Measurements from ENCODE around the gene PATJ.

Gene PATJ

DNA sequence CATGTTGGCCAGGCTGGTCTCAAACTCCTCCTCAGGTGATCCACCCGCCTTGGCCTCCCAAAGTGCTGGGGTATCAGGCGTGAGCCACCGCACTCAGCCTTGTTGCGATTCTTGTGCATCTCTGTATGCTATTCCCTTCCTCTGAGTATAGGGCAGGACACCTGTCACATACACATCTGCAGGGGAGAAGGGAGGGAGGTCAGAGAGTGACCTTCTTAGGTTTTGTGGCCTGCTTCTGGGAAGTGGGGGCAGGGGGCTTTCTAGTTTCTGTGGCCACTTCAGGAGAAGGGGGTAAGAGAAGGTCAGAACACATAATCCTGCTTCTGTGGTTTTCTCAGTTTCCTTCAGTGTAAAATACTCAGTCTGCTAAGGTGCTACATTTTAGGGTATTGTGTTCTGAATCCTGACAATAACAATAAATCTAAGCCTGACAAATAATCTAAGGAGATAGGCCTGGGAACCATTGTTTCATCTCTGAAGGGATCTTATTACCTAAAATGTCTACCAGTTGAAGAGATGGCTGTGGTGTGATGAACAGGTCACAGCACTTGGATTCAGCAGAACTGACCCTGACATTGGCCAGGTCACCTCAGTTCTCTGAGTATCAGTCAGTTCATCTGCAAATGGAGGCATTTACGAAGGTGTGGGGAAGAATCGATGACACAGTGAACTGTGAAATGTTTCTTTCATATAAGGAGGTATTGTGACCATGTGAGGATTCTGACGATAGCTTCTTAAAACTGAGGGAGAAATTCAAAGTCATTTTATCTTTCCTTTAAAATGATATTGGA is 239.8 kb downstream of the PATJ start:
- DNase-seq (ENCODE audit: low read depth in 2 of 2), result no peak

DNA sequence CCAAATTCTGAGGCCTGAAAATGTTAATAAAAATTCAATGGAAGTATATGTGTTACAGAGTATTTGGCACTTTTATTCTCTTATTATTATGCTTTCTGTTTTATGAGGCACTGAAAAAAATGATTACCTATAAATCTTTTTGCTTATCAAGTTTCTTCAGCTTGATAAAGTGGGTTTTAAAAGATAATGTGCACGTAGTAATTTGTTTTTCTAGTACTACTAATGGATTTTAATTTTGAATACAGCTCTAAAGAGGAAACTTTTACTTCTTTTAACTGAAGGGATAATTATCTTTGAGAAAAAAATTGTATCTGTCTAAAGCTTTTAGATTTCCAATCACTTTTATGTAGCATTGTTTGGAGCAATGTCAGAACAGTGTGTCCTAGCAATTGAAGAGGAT is 241.0 kb downstream of the PATJ start:
- no peak for DNase-seq (ENCODE audit: low read depth in 2 of 2)

DNA sequence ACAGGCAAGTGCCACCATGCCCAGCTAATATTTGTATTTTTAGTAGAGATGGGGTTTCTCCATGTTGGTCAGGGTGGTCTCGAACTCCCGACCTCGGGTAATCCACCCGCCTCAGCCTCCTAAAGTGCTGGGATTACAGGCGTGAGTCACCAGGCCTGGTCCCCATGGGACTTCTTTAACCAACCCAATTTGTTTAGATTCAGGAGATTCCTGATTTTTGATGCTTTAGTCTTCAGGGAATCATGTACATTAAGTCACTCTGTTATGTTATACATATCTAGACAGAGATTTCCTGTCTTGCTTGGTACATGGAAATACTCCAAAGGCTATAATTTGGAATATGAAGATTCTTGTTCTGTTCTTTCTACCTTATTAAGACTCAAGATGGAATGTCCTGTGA is 250.0 kb downstream of the PATJ start:
- no peak for DNase-seq (ENCODE audit: low read depth in 2 of 2)

DNA sequence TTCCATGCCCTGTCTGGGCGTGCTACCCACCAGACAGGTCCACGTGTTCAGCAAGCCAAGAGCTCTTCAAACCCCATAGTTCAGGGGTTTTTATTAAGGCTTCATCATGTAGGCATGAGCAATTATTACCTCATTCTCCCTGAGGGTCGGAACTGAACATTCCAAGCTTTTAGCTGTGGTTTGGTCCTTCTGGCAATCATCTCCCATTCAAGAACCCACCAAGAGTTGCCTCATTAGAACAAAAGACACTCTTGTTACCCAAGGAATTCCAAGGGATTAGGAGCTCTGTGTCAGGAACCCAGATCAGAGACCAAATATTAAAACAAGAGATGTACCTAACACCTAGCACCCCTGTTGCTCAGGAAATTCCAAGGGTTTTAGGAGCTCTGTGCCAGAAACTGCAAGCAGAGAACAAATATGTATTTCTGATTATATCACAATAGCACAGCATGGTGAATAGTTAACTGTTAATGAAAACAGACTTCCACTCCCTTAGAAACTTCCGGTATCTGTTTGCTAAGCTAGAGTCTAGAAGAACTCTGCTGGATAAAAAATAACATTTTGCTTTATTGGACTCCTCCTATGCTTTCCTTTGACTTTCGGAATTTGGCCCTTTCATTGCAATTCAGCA is 251.2 kb downstream of the PATJ start:
- DNase-seq (ENCODE audit: low read depth in 2 of 2), result no peak

DNA sequence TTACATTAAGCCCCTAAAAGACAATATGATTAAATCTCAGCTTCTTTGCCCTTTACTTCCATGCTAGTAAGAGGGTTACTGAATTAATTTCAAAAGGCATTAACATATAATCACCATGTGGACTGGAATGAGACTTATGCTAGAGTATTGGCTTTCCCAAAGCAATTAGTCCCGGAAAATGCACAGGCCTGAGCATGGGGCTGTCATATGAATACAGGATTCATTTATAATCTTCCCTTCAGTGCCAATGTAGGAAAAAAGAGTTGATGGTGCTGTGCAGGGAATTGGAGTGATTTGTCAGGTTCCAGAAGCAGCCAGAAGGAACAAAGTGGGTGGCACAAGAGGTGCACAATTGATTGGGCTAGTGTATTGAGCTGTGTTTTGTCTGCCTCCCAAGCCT is 253.4 kb downstream of the PATJ start:
- no peak for DNase-seq (ENCODE audit: low read depth in 2 of 2)

DNA sequence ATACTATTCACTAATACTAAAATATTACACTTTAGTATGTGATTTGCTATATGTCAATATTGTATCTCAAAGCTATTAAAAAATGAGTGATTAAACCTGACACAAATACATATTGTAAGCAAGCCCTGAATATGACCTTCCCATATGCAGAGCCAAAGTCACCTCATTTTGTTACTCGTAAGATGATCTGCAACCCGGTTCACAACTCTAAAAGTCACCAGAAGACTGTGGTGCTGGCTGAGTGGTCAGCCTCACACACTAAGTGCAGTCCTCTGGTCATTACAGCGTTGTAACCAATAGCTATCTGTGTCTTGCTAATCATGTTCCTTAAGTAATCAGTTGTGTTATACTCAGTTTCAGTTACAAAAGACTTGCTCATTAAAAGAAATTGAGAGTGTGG is 254.8 kb downstream of the PATJ start:
- no peak for DNase-seq (ENCODE audit: low read depth in 2 of 2)

DNA sequence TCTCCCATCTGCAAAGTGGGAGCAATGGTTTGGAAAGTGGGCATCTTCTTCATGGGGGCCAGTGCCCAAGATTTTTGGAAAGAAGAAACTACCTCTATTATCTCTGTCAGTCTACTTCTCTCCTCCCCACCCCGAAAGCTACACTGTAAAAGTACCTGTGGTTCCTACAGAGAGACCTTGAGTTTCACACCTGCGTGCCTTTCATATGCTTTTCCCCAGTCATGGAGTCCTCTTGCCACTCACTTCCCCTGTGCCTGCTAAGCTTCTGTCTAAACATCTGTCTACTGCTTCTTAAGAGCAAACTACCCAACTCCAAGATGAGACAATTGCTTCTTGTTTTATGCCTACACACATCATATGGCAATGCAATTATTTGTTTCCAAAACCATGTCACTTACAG is 261.5 kb downstream of the PATJ start:
- no peak for DNase-seq (ENCODE audit: low read depth in 2 of 2)

DNA sequence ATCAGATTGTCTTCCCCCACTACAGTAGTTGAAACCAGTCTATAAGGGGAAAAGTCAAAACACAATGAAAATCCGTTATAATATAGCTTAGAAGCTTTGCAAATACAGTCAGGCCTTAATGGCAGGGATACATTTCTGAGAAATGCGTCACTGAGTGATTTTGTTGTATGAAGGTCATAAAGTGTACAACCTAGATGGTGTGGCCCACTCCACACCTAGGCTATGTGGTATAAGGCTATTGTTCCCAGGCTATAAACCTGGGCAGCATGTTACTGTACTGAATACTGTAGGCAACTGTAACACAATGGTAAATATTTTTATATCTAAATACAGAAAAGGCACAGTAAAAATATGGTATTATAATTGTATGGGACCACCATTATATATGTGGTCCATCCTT is 264.4 kb downstream of the PATJ start:
- no peak for DNase-seq (ENCODE audit: low read depth in 2 of 2)

DNA sequence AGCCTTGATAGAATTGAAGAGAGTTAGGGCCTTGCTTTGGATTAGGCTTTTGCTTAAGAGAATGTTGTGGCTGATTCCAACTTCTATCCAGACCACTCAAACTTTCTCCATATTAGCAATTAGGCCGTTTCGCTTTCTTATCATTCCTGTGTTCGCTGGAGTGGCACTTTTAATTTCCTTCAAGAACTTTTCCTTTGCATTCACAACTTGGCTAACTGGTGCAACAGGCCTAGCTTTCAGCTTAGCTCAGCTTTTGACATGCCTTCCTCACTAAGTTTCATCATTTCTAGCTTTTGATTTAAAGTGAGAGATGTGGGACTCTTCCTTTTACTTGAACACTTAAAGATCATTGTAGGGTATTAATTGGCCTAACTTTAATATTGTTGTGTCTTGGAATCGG is 268.7 kb downstream of the PATJ start:
- DNase-seq (ENCODE audit: low read depth in 2 of 2), result no peak

DNA sequence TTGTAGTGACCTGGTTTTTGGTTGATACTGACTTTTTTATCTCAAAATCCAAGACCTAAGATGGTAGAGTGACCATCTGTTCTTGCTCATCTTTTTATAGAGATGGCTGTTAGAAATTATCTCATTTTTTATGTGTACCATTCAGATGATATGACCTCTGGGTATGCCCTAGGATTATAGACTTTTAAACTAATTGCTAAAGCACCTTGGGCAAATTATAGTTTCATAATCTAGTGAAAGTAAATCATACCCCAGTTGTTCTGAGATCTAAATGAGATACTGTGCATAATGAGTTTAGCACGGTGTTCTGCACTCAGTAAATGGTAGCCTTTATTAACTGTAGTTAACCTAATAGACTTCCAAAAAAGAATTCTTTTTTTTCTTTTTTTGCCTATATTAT is 269.8 kb downstream of the PATJ start:
- no peak for DNase-seq (ENCODE audit: low read depth in 2 of 2)

DNA sequence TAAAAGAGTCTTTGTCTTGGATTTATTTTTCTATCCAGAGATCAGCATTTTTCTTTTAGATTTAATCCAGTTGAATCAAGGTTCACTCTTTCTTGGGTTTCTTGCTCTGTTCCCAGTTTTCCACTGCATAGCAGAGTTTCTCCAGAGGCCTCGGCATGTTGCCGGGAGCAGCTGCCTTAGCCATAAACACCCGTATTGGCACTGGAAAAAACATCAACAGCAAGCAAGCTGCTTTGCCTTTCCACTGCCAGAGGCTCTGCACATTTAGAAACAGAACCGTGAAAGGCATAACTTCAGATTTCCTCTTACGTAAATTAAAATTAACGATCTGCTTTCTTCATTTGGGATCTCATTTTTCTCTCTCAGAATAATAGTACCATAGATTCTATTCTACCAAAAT is 270.6 kb downstream of the PATJ start:
- DNase-seq (ENCODE audit: low read depth in 2 of 2), result no peak

DNA sequence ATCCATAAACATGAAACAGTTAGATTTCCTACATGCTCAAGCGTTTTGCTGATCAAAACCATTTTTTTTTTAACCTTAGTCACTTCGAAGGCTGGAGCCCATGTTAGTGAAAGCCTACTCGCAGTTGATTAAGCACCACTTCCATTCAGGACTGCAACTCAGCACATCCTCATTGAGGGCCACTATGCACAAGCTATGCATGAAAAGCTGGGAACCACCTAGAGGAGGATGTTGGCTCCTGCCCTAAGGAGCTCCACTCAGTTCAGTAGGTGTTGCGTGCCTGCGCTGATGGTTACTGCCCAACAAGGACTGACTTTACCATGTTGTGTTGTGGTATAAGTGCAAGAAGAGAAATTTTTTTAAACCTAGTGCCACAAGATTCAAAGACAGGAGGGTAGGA is 271.0 kb downstream of the PATJ start:
- DNase-seq (ENCODE audit: low read depth in 2 of 2), result no peak

DNA sequence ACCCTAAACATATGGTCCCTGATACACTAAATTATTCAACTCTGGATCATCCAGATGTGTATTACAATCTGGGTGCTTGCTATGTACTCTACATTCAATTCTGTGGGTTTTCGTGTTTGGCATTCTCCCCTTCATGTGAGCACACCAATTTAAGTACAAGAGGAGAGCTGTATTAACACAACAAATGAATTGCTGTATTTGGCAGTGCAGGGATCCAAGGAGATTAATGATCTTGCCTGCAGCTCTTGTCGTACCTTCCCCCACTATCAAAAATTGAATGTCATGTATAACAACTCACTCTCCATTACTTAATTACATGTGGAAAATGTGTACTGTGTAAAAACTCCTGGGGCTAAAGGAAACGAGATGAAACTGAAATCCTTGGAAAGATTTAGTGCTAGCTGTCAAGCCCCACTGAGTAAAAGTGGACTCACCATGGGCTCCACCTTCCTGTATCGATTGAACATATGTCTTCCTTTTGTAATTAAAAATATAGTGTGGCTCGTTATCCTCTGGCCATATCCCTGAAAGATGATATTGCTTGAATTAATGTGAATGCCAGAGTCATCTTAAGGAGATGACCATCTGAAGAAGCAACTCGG is 280.2 kb downstream of the PATJ start:
- no peak for DNase-seq (ENCODE audit: low read depth in 2 of 2)

DNA sequence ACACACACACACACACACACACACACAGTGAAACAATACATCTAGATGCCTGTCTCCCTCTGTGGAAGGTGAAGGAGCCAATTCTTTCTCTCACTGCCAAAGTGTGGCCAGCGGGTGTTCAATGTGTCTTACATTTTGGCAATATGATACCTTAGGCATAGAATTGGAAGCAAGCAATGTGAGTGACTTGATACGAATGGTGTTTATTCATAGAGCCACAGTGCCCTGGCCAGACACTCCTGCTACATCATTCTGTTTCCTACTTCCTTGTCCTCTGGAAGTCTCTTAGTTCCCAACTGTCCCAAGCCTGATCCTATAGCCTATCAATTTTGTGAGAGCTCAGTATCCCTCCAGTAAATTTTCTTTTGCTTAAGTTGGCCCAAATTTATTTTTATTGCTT is 282.4 kb downstream of the PATJ start:
- no peak for DNase-seq (ENCODE audit: low read depth in 2 of 2)

DNA sequence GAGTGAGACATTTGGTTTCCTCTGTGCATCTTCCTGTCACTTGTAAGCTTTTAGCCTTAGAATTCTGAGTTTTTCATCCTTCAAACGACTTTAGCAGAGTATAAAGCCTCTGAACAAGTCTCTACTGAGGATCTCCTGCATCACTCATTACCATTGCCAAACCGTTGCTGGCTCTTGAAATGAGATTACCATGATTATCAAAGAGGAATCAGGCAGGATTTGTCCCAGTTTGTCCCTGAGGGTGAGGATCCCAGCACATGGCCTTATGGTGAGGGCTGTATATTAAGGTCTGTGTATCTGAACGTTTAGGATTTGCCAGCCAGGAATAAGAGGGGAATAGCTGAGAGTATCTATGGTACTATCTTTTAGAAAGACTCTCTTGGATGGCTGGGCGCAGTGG is 282.9 kb downstream of the PATJ start:
- DNase-seq (ENCODE audit: low read depth in 2 of 2), result no peak

DNA sequence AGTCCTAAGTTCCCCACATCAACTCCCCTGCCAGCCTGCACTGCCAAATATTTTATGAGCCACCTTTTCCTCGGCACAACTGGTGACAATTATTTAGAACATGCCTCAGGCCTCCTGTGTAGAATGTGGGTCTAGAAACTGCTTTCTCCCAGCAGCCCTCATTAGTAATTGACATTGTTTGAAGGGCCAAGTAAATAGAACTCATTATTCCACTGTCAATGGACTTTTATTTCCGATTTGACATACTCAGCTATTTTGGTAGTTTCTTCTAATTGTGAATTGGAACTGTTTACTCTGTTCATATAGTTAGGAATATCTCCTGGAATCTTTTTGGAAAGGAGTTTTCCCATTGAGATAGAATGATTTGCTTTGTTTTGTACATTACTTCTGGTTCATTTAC is 283.6 kb downstream of the PATJ start:
- no peak for DNase-seq (ENCODE audit: low read depth in 2 of 2)

DNA sequence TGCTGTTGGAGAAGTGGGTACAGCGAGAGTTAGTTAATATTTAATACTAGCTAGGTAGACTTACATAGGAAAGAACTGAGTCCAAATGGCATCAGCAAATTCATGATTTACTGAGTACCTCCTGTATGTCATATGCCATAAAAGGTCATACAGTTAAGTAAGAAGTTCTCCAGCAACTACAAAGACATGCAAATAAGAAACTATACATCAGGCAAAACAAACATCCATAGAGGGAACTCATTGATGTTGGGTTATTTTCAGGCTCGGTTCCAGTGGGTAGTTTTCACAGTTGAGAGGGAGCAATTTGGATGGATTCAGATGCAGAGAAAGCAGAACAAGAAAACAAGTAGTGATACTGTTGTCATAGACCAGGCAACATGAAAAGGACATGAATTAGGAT is 287.4 kb downstream of the PATJ start:
- no peak for DNase-seq (ENCODE audit: low read depth in 2 of 2)

DNA sequence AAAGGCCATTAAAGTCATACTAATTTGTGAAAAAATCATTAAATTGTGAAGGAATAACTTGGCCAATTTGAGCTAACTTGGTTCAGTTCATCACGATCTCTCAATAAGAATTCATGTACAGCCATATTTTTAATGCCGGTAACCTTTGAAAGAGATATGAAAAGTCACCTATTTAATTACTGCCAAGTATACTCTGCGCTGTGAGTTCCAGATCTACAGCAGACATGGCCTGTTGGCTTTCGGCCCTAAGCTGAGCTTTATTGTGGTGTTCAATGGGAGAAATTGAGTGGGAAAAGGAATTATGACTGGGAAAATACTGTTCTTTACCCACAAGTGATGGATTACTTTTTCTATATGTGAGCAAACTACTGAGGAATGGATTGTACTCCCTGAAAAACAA is 292.5 kb downstream of the PATJ start:
- DNase-seq (ENCODE audit: low read depth in 2 of 2), result no peak

DNA sequence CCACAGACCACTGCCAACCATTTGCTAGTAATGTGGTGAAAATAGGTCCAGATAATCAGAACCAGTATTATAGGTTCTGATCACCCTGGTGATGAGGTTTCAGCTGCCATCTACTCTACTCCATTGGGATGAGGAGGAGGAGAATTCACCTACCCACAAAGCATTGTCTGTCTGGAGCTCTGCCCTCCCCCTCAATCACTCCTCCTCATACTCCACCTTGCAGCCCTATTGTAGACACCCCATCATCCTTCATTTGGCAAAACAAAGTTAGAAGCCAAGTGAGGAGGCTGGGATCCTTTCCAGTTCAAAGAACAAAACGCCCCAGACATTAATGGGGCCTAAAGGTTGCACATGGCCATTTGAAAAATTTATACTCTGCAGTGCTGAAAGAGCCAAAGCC is 295.0 kb downstream of the PATJ start:
- no peak for DNase-seq (ENCODE audit: low read depth in 2 of 2)

DNA sequence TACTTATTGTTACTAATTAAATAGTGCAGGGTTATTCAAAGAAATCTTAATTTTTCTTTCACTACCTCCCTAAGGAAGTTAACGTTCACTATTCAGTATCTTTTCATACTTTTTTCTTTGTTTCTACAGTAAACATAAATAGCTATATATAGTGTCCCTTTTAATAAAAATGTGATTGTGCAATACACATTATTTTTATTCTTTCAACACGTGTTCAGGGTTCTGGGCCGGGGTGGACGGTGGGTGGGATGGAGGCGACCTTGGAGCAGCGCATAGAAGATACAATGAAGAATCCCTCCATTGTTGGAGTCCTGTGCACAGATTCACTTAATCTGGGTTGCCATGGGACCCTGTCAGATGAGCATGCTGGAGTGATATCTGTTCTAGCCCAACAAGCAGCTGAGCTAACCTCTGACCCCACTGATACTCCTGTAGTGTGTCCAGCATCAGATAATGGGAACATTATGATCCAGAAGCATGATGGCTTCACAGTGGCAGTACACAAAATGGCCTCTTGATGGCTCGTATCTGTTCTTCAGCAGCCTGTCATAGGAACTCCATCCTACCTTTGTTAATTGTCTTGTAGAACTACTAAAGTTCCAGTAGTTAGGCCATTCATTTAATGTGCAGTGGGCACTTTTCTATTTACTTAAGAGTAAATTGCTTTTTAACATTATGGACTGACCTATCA is 296.5 kb downstream of the PATJ start:
- DNase-seq (ENCODE audit: low read depth in 2 of 2), result no peak

DNA sequence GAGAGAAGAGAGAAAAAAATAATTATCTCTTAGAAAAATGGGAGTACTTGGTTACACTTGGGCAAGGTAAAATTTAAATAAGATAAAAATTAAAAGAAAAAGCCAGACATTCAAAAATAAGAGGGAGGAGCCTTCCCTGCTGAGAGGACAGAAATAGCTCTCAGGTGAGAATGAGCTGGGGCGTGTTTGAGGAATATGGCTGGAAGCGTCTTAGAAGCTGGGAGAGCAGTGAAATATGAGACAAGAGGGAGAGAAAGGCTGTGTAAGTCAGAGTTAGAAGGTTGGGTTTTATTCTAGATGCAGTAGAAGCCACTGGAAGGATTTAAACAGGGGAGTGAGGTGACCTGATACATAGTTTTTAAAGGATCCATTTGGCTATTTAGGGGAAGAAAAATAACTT is 298.2 kb downstream of the PATJ start:
- no peak for DNase-seq (ENCODE audit: low read depth in 2 of 2)

DNA sequence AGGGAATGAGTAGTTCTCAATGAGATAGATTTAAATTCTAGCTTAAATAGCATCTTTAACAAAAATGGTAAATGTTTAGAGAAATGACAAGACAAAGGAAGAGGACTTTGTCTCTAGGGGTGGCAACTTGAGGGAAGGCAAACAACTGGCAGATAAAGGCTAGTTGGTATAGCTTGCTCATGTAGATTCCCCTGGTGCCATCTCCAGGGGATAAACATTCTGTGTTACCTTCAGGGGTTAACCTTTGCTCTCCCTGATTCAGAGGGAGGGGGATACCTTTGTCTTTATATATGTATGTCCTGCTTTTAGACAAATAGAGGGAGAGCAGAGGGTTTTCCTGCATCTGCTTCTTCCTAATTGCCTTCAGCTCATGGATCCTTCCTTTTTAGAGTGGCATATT is 298.7 kb downstream of the PATJ start:
- no peak for DNase-seq (ENCODE audit: low read depth in 2 of 2)

DNA sequence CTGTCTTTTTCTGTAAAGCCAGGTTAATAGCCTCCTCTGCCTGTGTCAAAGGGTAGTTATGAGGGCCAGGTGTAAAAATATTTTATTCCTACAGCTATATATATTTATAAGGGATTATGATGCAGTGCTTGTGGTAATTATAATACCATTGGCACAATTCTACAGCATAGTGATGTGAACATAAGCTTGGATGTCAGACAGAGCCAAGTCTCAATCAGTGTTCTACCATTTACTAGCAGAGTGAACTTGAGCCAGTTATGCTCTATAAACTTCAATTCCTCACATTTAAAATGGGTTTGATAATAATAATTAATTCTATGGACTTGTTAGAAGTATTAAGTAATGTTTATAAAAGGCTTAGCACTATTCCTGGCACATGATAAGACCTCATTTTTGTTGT is 300.9 kb downstream of the PATJ start:
- no peak for DNase-seq (ENCODE audit: low read depth in 2 of 2)
